DND-41 (cell line): Measurements from ENCODE around the gene USP5.
A peak's percentile ranks its signal among the peaks of the same experiment; 100 is the strongest.

Experiments
- ATAC-seq: fragments of 200-7000 bp; cut with Tn5 transposase; 3 replicates; pipeline ENCODE4 v1.9.1; 2021; ENCODE audit warnings: low read depth; ENCODE audit not compliant: insufficient read depth
- DNase-seq: peaks from one replicate; pipeline ENCODE4 v3.0.0-alpha.2; 2020
- H2AFZ ChIP-seq: 2 replicates; pipeline ENCODE4 v1.6.0; 2012; ENCODE audit warnings: low read depth, low read length
- H3K27ac ChIP-seq: 2 replicates; pipeline ENCODE4 v1.5.1; 2012; ENCODE audit warnings: low read length, inconsistent platforms
- H3K27me3 ChIP-seq: fragments of 200-600 bp; sonication (generic); 2 replicates; pipeline ENCODE4 v1.6.0; 2012; ENCODE audit warnings: low read length, mild to moderate bottlenecking, inconsistent platforms; ENCODE audit not compliant: insufficient read depth, poor library complexity
- H3K36me3 ChIP-seq: 2 replicates; pipeline ENCODE4 v1.5.1; 2012; ENCODE audit warnings: low read length, inconsistent platforms; ENCODE audit not compliant: insufficient read depth
- H3K4me1 ChIP-seq: 2 replicates; pipeline ENCODE4 v1.5.1; 2012; ENCODE audit warnings: mild to moderate bottlenecking, low read length; ENCODE audit not compliant: insufficient read depth
- H3K4me2 ChIP-seq: 2 replicates; pipeline ENCODE4 v1.6.0; 2012; ENCODE audit warnings: mild to moderate bottlenecking, moderate library complexity, low read length, inconsistent platforms; ENCODE audit not compliant: insufficient read depth
- H3K4me3 ChIP-seq, 2 experiments: fragments of 200-600 bp in 1 of 2; shearing (Covaris generic) in 1 of 2; 2 replicates each; pipeline ENCODE4 v1.5.1; 2012 to 2016; ENCODE audit warnings: inconsistent platforms in 2 of 2, low read length in 2 of 2, mild to moderate bottlenecking in 2 of 2, low read depth in 1 of 2, moderate library complexity in 1 of 2
- H3K79me2 ChIP-seq: 2 replicates; pipeline ENCODE4 v1.6.0; 2012; ENCODE audit warnings: low read length, inconsistent platforms; ENCODE audit not compliant: insufficient read depth
- H3K9ac ChIP-seq: 2 replicates; pipeline ENCODE4 v1.6.0; 2012; ENCODE audit warnings: low read depth, mild to moderate bottlenecking, inconsistent platforms, low read length, moderate library complexity
- H3K9me3 ChIP-seq: 2 replicates; pipeline ENCODE4 v1.5.1; 2012; ENCODE audit warnings: low read length, moderate library complexity, mild to moderate bottlenecking, inconsistent platforms; ENCODE audit not compliant: insufficient read depth, severe bottlenecking
- H4K20me1 ChIP-seq: 2 replicates; pipeline ENCODE4 v1.6.0; 2012; ENCODE audit warnings: low read length; ENCODE audit not compliant: insufficient read depth
- CTCF ChIP-seq: IDR thresholded peaks from 2 replicates; pipeline ENCODE4 v1.5.1; 2012; ENCODE audit warnings: borderline replicate concordance, low read length, moderate library complexity, mild to moderate bottlenecking; ENCODE audit not compliant: poor library complexity, severe bottlenecking; ENCODE audit errors: extremely low read depth
- EZH2 ChIP-seq: IDR thresholded peaks from 3 replicates; pipeline ENCODE4 v1.6.1; 2012; ENCODE audit warnings: borderline replicate concordance, low read depth, mild to moderate bottlenecking, moderate library complexity, low read length, inconsistent platforms; ENCODE audit not compliant: severe bottlenecking

USP5 gene

GRCh38 chr12:6909421-6910145, 57.6 kb downstream of the USP5 start:
- Histone ChIP-seq H3K4me1 (peaks cover 26% of the 10 kb centered on the region), H3K9me3 (no peaks in the 10 kb centered on the region), H3K4me2 (no peak overlapping the region), H3K9ac (no peak overlapping the region), H2AFZ (no peak overlapping the region), H3K36me3 (peaks cover 10% of the 10 kb centered on the region), H3K27me3 (no peaks in the 10 kb centered on the region), H3K79me2 (peaks cover 9% of the 10 kb centered on the region), H4K20me1 (no peaks in the 10 kb centered on the region), H3K4me3 (no peak overlapping the region), H3K27ac (no peak overlapping the region)
- DNase-seq (no peak), ATAC-seq (no peak)
- no peak for TF ChIP-seq CTCF
- no peak for TF ChIP-seq EZH2

- DNase-seq (no peak), ATAC-seq (no peak)
- no peak overlapping the region for H3K4me2 ChIP-seq
- peaks cover 33% of the 10 kb centered on the region for H3K79me2 ChIP-seq
- no peaks in the 10 kb centered on the region for H3K9me3 ChIP-seq
- H3K4me3 ChIP-seq = no peak overlapping the region
- H3K27ac ChIP-seq = no peak overlapping the region
- peaks cover 38% of the 10 kb centered on the region for H3K4me1 ChIP-seq
- TF ChIP-seq CTCF (no peak), EZH2 (no peak)
- H3K9ac ChIP-seq = no peak overlapping the region
- peaks cover 18% of the 10 kb centered on the region for H3K36me3 ChIP-seq
- H4K20me1 ChIP-seq = peaks cover 10% of the 10 kb centered on the region
- H2AFZ ChIP-seq = no peak overlapping the region
- no peaks in the 10 kb centered on the region for H3K27me3 ChIP-seq
Observed at GRCh38 chr12:6912164-6912935, 60.4 kb downstream of the USP5 start.

GRCh38 chr12:6914246-6914946, 62.4 kb downstream of the USP5 start, which contains the start of gene ENO2:
Gene ENO2 (plus strand): TSS chr12:6914580. CDS start chr12:6915833, 1,253 bp downstream.
- Histone ChIP-seq H4K20me1 (peaks cover 10% of the 10 kb centered on the region), H3K4me3 (peak within 1 kb of the TSS; percentile 71 to 72), H3K27me3 (no peaks in the 10 kb centered on the region), H2AFZ (peak within 1 kb of the TSS; percentile 83), H3K27ac (peak within 1 kb of the TSS; percentile 83), H3K4me2 (peak within 1 kb of the TSS; percentile 91), H3K9me3 (no peaks in the 10 kb centered on the region), H3K36me3 (peaks cover 33% of the 10 kb centered on the region), H3K4me1 (peaks cover 38% of the 10 kb centered on the region), H3K9ac (peak within 1 kb of the TSS; percentile 91), H3K79me2 (peaks cover 33% of the 10 kb centered on the region)
- peak; percentile 82 for DNase-seq
- ATAC-seq = peak; percentile 90
- no peak for TF ChIP-seq CTCF
- no peak for TF ChIP-seq EZH2
